Naive thymus-derived CD8-positive, alpha-beta T cell (primary cell): ENCODE measurements around the gene ROBO1. TPM values are rescaled to one million over a fixed set of nuclear protein-coding genes. Genes with fewer than 3 reads are reported as not detected.

ENCODE experiments used
- ATAC-seq, 2 donors: fragments of 150-1000 bp; cut with Tn5 transposase in 1 of 2; sonication (Bioruptor Pico), chemical (Tn5 transposase) in 1 of 2; 1 replicate in 1 of 2; 2 replicates in 1 of 2; pipeline ENCODE4 v1.10.0; 2021; ENCODE audit warnings: mild to moderate bottlenecking in 2 of 2, moderate library complexity in 2 of 2
- POLR2A ChIA-PET: fragments of 350-600 bp; sonication (Branson Sonifier 250); formaldehyde crosslinking; loops from one replicate; lab custom pipeline; 2021; ENCODE audit warnings: antibody characterized with exemption; lab: Charles Lee
- DNase-seq, 10 donors: peaks; one replicate each; pipeline versions ENCODE4 v3.0.0 to v3.0.0-alpha.2; 2020 to 2022
- H3K27ac Mint-ChIP-seq, 10 donors: one replicate each; pipeline ENCODE4 v1.8.0; 2020 to 2022; ENCODE audit warnings: mild to moderate bottlenecking in 10 of 10, mixed read lengths in 10 of 10, moderate library complexity in 4 of 10, inconsistent platforms in 1 of 10
- H3K27me3 Mint-ChIP-seq, 5 donors: one replicate each; pipeline ENCODE4 v1.8.0; 2021 to 2022; ENCODE audit warnings: mixed read lengths in 5 of 5
- H3K36me3 Mint-ChIP-seq, 3 donors: one replicate each; pipeline ENCODE4 v1.8.0; 2020 to 2022; ENCODE audit warnings: mixed read lengths in 3 of 3, mild to moderate bottlenecking in 2 of 3, inconsistent platforms in 1 of 3
- H3K4me1 Mint-ChIP-seq, 4 donors: one replicate each; pipeline ENCODE4 v1.8.0; 2021 to 2022; ENCODE audit warnings: mixed read lengths in 4 of 4
- H3K4me3 Mint-ChIP-seq, 10 donors: one replicate each; pipeline ENCODE4 v1.8.0; 2020 to 2022; ENCODE audit warnings: mild to moderate bottlenecking in 10 of 10, mixed read lengths in 10 of 10, moderate library complexity in 6 of 10, inconsistent platforms in 1 of 10
- H3K9me3 Mint-ChIP-seq, 9 donors: one replicate each; pipeline ENCODE4 v1.8.0; 2020 to 2022; ENCODE audit warnings: mixed read lengths in 9 of 9, mild to moderate bottlenecking in 3 of 9, inconsistent platforms in 1 of 9, moderate library complexity in 1 of 9
- polyA plus RNA-seq, 3 donors: library from polyadenylated mRNA; unstranded; fragments of 300-500 nt; fragmentation: Illumina TruSeq; gene quantifications; one replicate each; pipeline ENCODE4 v1.2.3, GENCODE V29; 2021
- total RNA-seq, 8 experiments: library from RNA in 2 of 8; stranded (reverse) in 2 of 8; gene quantifications; one replicate each; pipeline ENCODE4 v1.2.3 and lab custom pipeline; 2021 to 2026

The ROBO1 gene
- total and polyA plus RNA-seq, 5 experiments from 2014 or later: 2.3 to 16.3 (median 12.5) TPM

GRCh38 chr3:78827618-78828017 is 940.2 kb downstream of the ROBO1 start:
- Mint-ChIP-seq H3K9me3 (peaks cover 0 to 9% (median 4%) of the 10 kb centered on the region in 9 donors), H3K36me3 (no peaks in the 10 kb centered on the region), H3K4me1 (no peaks in the 10 kb centered on the region), H3K27me3 (no peaks in the 10 kb centered on the region), H3K4me3 (no peak overlapping the region), H3K27ac (no peak overlapping the region)
- DNase-seq (no peak), ATAC-seq (no peak)
- POLR2A ChIA-PET: no interaction called here

GRCh38 chr3:78825858-78826215 is 942.0 kb downstream of the ROBO1 start:
- H3K27ac Mint-ChIP-seq: no peak overlapping the region
- ATAC-seq: no peak
- no peak overlapping the region for H3K4me3 Mint-ChIP-seq
- DNase-seq: no peak
- H3K9me3 Mint-ChIP-seq: peaks cover 0 to 11% (median 4%) of the 10 kb centered on the region in 9 donors
- POLR2A ChIA-PET: no interaction called here
- no peaks in the 10 kb centered on the region for H3K4me1 Mint-ChIP-seq
- H3K36me3 Mint-ChIP-seq: no peaks in the 10 kb centered on the region
- H3K27me3 Mint-ChIP-seq: no peaks in the 10 kb centered on the region

- DNase-seq (no peak), ATAC-seq (no peak)
- peaks cover 0 to 11% (median 3%) of the 10 kb centered on the region in 9 donors for H3K9me3 Mint-ChIP-seq
- H3K4me3 Mint-ChIP-seq: no peak overlapping the region
- H3K27ac Mint-ChIP-seq: no peak overlapping the region
- H3K4me1 Mint-ChIP-seq: no peaks in the 10 kb centered on the region
- POLR2A ChIA-PET: no interaction called here
- H3K36me3 Mint-ChIP-seq: no peaks in the 10 kb centered on the region
- H3K27me3 Mint-ChIP-seq: no peaks in the 10 kb centered on the region
These were observed 942.5 kb downstream of the ROBO1 start for GRCh38 chr3:78825118-78825857.

- no peak for DNase-seq
- Mint-ChIP-seq H3K36me3 (peaks cover 0 to 5% (median 0%) of the 10 kb centered on the region in 3 donors), H3K9me3 (peaks cover 0 to 23% (median 2%) of the 10 kb centered on the region in 9 donors), H3K27ac (no peak overlapping the region), H3K27me3 (no peaks in the 10 kb centered on the region), H3K4me1 (no peaks in the 10 kb centered on the region), H3K4me3 (no peak overlapping the region)
- POLR2A ChIA-PET: no interaction called here
- no peak for ATAC-seq
These were observed 943.9 kb downstream of the ROBO1 start for GRCh38 chr3:78823859-78824258.

- Mint-ChIP-seq H3K4me3 (no peak overlapping the region), H3K36me3 (peaks cover 0 to 5% (median 0%) of the 10 kb centered on the region in 3 donors), H3K27me3 (no peaks in the 10 kb centered on the region), H3K4me1 (no peaks in the 10 kb centered on the region), H3K9me3 (peaks cover 0 to 26% (median 2%) of the 10 kb centered on the region in 9 donors), H3K27ac (no peak overlapping the region)
- ATAC-seq: no peak
- POLR2A ChIA-PET: no interaction called here
- no peak for DNase-seq
These were observed 944.4 kb downstream of the ROBO1 start for GRCh38 chr3:78823434-78823833.

- POLR2A ChIA-PET: interaction anchor here (0.6 kb wide), 1 partner anchor 13 kb away, joined by 5 read pairs; no protein-coding TSS in a partner anchor
- Mint-ChIP-seq H3K4me1 (no peaks in the 10 kb centered on the region), H3K4me3 (no peak overlapping the region), H3K27ac (peak overlapping the region in 1 of 10 donors; percentile 16), H3K9me3 (peaks cover 0 to 26% (median 2%) of the 10 kb centered on the region in 9 donors), H3K36me3 (peaks cover 0 to 5% (median 0%) of the 10 kb centered on the region in 3 donors), H3K27me3 (no peaks in the 10 kb centered on the region)
- no peak for DNase-seq
- no peak for ATAC-seq
These were observed 945.1 kb downstream of the ROBO1 start for GRCh38 chr3:78822726-78823125.

GRCh38 chr3:78820542-78820941 is 947.3 kb downstream of the ROBO1 start:
- Mint-ChIP-seq H3K27ac (no peak overlapping the region), H3K4me3 (no peak overlapping the region), H3K36me3 (peaks cover 0 to 5% (median 0%) of the 10 kb centered on the region in 3 donors), H3K9me3 (peaks cover 0 to 26% (median 2%) of the 10 kb centered on the region in 9 donors), H3K4me1 (no peaks in the 10 kb centered on the region), H3K27me3 (no peaks in the 10 kb centered on the region)
- DNase-seq (no peak), ATAC-seq (no peak)
- POLR2A ChIA-PET: no interaction called here

- POLR2A ChIA-PET: no interaction called here
- H3K27me3 Mint-ChIP-seq: no peaks in the 10 kb centered on the region
- no peak overlapping the region for H3K4me3 Mint-ChIP-seq
- H3K9me3 Mint-ChIP-seq: peaks cover 0 to 26% (median 2%) of the 10 kb centered on the region in 9 donors
- H3K36me3 Mint-ChIP-seq: peaks cover 0 to 5% (median 0%) of the 10 kb centered on the region in 3 donors
- ATAC-seq: no peak
- H3K4me1 Mint-ChIP-seq: no peaks in the 10 kb centered on the region
- H3K27ac Mint-ChIP-seq: no peak overlapping the region
- DNase-seq: no peak
These were observed 949.4 kb downstream of the ROBO1 start for GRCh38 chr3:78818161-78818985.

- H3K27ac Mint-ChIP-seq: no peak overlapping the region
- H3K27me3 Mint-ChIP-seq: no peaks in the 10 kb centered on the region
- ATAC-seq: no peak
- no peak overlapping the region for H3K4me3 Mint-ChIP-seq
- POLR2A ChIA-PET: interaction anchor here (0.6 kb wide), 1 partner anchor 147 kb away, joined by 4 read pairs; no protein-coding TSS in a partner anchor
- no peaks in the 10 kb centered on the region for H3K4me1 Mint-ChIP-seq
- no peak for DNase-seq
- H3K36me3 Mint-ChIP-seq: peaks cover 0 to 5% (median 0%) of the 10 kb centered on the region in 3 donors
- peaks cover 0 to 24% (median 2%) of the 10 kb centered on the region in 9 donors for H3K9me3 Mint-ChIP-seq
These were observed 952.8 kb downstream of the ROBO1 start for GRCh38 chr3:78814893-78815562.

- Mint-ChIP-seq H3K4me3 (no peak overlapping the region), H3K4me1 (no peaks in the 10 kb centered on the region), H3K27me3 (no peaks in the 10 kb centered on the region), H3K9me3 (peaks cover 0 to 12% (median 4%) of the 10 kb centered on the region in 9 donors), H3K27ac (no peak overlapping the region), H3K36me3 (no peaks in the 10 kb centered on the region)
- POLR2A ChIA-PET: no interaction called here
- DNase-seq (no peak), ATAC-seq (no peak)
These were observed 955.6 kb downstream of the ROBO1 start for GRCh38 chr3:78812166-78812565.

GRCh38 chr3:78809966-78810365 is 957.8 kb downstream of the ROBO1 start:
- DNase-seq (no peak), ATAC-seq (no peak)
- Mint-ChIP-seq H3K36me3 (no peaks in the 10 kb centered on the region), H3K27me3 (no peaks in the 10 kb centered on the region), H3K27ac (no peak overlapping the region), H3K4me3 (no peak overlapping the region), H3K4me1 (no peaks in the 10 kb centered on the region), H3K9me3 (peaks cover 0 to 12% (median 4%) of the 10 kb centered on the region in 9 donors)
- POLR2A ChIA-PET: interaction anchor here (0.7 kb wide), 1 partner anchor 12 kb away, joined by 5 read pairs; no protein-coding TSS in a partner anchor

GRCh38 chr3:78804251-78805037 is 963.4 kb downstream of the ROBO1 start:
- ATAC-seq (no peak), DNase-seq (no peak)
- Mint-ChIP-seq H3K4me1 (peaks cover 0 to 8% (median under 1%) of the 10 kb centered on the region in 4 donors), H3K27me3 (no peaks in the 10 kb centered on the region), H3K9me3 (peaks cover 0 to 19% (median 6%) of the 10 kb centered on the region in 9 donors), H3K27ac (no peak overlapping the region), H3K4me3 (no peak overlapping the region), H3K36me3 (no peaks in the 10 kb centered on the region)
- POLR2A ChIA-PET: no interaction called here
